Left lung (tissue), 10 donors: Measurements from ENCODE around the gene CAMTA1. TPM values are rescaled to one million over a fixed set of nuclear protein-coding genes. Genes with fewer than 3 reads are reported as not detected.
A peak's percentile ranks its signal among the peaks of the same experiment; 100 is the strongest.

Experiments
- ATAC-seq: fragments of 200-7000 bp; cut with Tn5 transposase; one replicate; pipeline ENCODE4 v1.9.1; 2020; ENCODE audit warnings: moderate library complexity
- DNase-seq, 4 donors: peaks; one replicate each; pipeline ENCODE4 v3.0.0-alpha.2; 2013 to 2020
- H3K27ac ChIP-seq, 2 donors: fragments of 200-600 bp; sonication (generic) in 1 of 2; one replicate each; pipeline versions ENCODE4 v1.5.0 to v1.8.0; 2020 to 2021
- H3K27me3 ChIP-seq, 2 donors: fragments of 200-600 bp; sonication (generic) in 1 of 2; one replicate each; pipeline versions ENCODE4 v1.5.0 to v1.8.0; 2020 to 2021
- H3K36me3 ChIP-seq, 2 donors: fragments of 200-600 bp; sonication (generic) in 1 of 2; one replicate each; pipeline versions ENCODE4 v1.5.0 to v1.8.0; 2020 to 2021
- H3K4me1 ChIP-seq, 2 donors: fragments of 200-600 bp; one replicate each; pipeline ENCODE4 v1.8.0; 2021
- H3K4me3 ChIP-seq, 2 donors: fragments of 200-600 bp; sonication (generic) in 1 of 2; one replicate each; pipeline versions ENCODE4 v1.5.0 to v1.8.0; 2020 to 2021; ENCODE audit warnings: mild to moderate bottlenecking in 1 of 2
- H3K9me3 ChIP-seq, 2 donors: fragments of 200-600 bp; sonication (generic) in 1 of 2; one replicate each; pipeline versions ENCODE4 v1.5.0 to v1.8.0; 2020 to 2021
- intact Hi-C, 2 donors: fragments of 100-400 bp; cut with DNase I; formaldehyde crosslinking; loops; one replicate each; pipeline versions ENCODE4 v1.11.2 to v1.14.2; 2022
- polyA plus RNA-seq, 6 donors: library from polyadenylated mRNA; unstranded; fragments of 120-200 nt; gene quantifications; one replicate each; pipeline ENCODE4 v1.2.1, GENCODE V29; 2013; ENCODE audit not compliant: insufficient read length in 6 of 6
- total RNA-seq, 2 donors: library from RNA; stranded (reverse); fragmentation: NEBNext Ultra II Directional; extraction: Animal tissue kit (Norgen Biotek cat#: 25700); gene quantifications; one replicate each; pipeline ENCODE4 v1.2.1, GENCODE V29; 2021
- TF ChIP-seq, protein P1 (sequence below), 2 donors: fragments of 200-600 bp; sonication (generic) in 1 of 2; IDR thresholded peaks; one replicate each; pipeline versions ENCODE4 v1.5.0 to v1.8.0; 2021; ENCODE audit warnings: antibody characterized with exemption in 2 of 2
- donor health status: DM: no; HTN: yes; CAD: no.
- donor health status: DM: no; HTN: no; CAD: no.

CAMTA1 gene
- total and polyA plus RNA-seq, 8 donors, result 42.7 to 69.1 (median 49.4) TPM

GRCh38 chr1:7471836-7472235, 686.6 kb downstream of the CAMTA1 start:
- TF ChIP-seq, protein P1, sequence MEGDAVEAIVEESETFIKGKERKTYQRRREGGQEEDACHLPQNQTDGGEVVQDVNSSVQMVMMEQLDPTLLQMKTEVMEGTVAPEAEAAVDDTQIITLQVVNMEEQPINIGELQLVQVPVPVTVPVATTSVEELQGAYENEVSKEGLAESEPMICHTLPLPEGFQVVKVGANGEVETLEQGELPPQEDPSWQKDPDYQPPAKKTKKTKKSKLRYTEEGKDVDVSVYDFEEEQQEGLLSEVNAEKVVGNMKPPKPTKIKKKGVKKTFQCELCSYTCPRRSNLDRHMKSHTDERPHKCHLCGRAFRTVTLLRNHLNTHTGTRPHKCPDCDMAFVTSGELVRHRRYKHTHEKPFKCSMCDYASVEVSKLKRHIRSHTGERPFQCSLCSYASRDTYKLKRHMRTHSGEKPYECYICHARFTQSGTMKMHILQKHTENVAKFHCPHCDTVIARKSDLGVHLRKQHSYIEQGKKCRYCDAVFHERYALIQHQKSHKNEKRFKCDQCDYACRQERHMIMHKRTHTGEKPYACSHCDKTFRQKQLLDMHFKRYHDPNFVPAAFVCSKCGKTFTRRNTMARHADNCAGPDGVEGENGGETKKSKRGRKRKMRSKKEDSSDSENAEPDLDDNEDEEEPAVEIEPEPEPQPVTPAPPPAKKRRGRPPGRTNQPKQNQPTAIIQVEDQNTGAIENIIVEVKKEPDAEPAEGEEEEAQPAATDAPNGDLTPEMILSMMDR (IDR thresholded peaks at IDR 0.05), result no peak
- H3K36me3 ChIP-seq, result no peaks in the 10 kb centered on the region
- H3K27me3 ChIP-seq, result no peaks in the 10 kb centered on the region
- DNase-seq (peak in 3 of 4 donors; percentile 36 to 76 (median 46)), ATAC-seq (peak; percentile 51)
- intact Hi-C loops, result no loop called here
- H3K9me3 ChIP-seq, result no peaks in the 10 kb centered on the region
- H3K4me3 ChIP-seq, result no peak overlapping the region
- H3K4me1 ChIP-seq, result peaks cover 10 to 11% of the 10 kb centered on the region in 2 donors
- H3K27ac ChIP-seq, result peak overlapping the region; percentile 71 to 86

GRCh38 chr1:7473223-7474142, 688.2 kb downstream of the CAMTA1 start:
- Histone ChIP-seq H3K4me3 (no peak overlapping the region), H3K36me3 (no peaks in the 10 kb centered on the region), H3K4me1 (peaks cover 10 to 14% of the 10 kb centered on the region in 2 donors), H3K27ac (peak overlapping the region in 1 of 2 donors; percentile 44), H3K27me3 (no peaks in the 10 kb centered on the region), H3K9me3 (no peaks in the 10 kb centered on the region)
- ATAC-seq, result peak; percentile 80
- peak in 3 of 4 donors; percentile 44 to 82 (median 55) for DNase-seq
- TF ChIP-seq, protein P1 (IDR thresholded peaks at IDR 0.05), result no peak
- intact Hi-C loops, result no loop called here

DNA sequence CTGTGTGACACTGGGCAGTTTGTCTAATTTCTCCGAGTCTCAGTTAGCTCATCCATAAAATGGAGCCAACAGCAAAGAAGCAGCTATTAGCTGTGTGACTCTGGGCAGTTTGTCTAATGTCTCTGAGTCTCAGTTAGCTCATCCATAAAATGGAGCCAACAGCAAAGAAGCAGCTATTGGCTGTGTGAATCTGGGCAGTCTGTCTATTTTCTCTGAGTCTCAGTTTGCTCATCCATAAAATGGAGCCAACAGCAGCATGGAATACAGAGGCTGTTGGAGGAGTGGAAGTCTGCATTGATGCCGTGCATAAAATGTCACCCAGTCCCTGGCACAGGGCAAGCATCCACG, 688.9 kb downstream of the CAMTA1 start:
- no peak for ATAC-seq
- H3K36me3 ChIP-seq, result no peaks in the 10 kb centered on the region
- H3K4me3 ChIP-seq, result no peak overlapping the region
- no peak overlapping the region for H3K27ac ChIP-seq
- intact Hi-C loops, result no loop called here
- no peaks in the 10 kb centered on the region for H3K27me3 ChIP-seq
- H3K4me1 ChIP-seq, result peaks cover 16% of the 10 kb centered on the region in 2 donors
- DNase-seq, result no peak
- TF ChIP-seq, protein P1 (IDR thresholded peaks at IDR 0.05), result no peak
- no peaks in the 10 kb centered on the region for H3K9me3 ChIP-seq

GRCh38 chr1:7474786-7475502, 689.7 kb downstream of the CAMTA1 start:
- Histone ChIP-seq H3K4me1 (peaks cover 16% of the 10 kb centered on the region in 2 donors), H3K4me3 (no peak overlapping the region), H3K27ac (no peak overlapping the region), H3K36me3 (no peaks in the 10 kb centered on the region), H3K27me3 (no peaks in the 10 kb centered on the region), H3K9me3 (no peaks in the 10 kb centered on the region)
- intact Hi-C loops, result no loop called here
- DNase-seq, result peak in 1 of 4 donors; percentile 75
- TF ChIP-seq, protein P1 (IDR thresholded peaks at IDR 0.05), result no peak
- ATAC-seq, result no peak

GRCh38 chr1:7475691-7476090, 690.4 kb downstream of the CAMTA1 start:
- Histone ChIP-seq H3K4me1 (peaks cover 16% of the 10 kb centered on the region in 2 donors), H3K27me3 (no peaks in the 10 kb centered on the region), H3K27ac (no peak overlapping the region), H3K36me3 (no peaks in the 10 kb centered on the region), H3K9me3 (no peaks in the 10 kb centered on the region), H3K4me3 (no peak overlapping the region)
- intact Hi-C loops, result no loop called here
- DNase-seq, result peak in 1 of 4 donors; percentile 67
- TF ChIP-seq, protein P1 (IDR thresholded peaks at IDR 0.05), result no peak
- ATAC-seq, result no peak
